HG02571 (cell line): ENCODE data around the gene NPIPA5.
"Not testable (repeated sequence)": the region's sequence is repeated elsewhere in the genome, so short reads cannot be mapped to it uniquely, and the experiment has no call there.

Source experiments
- ATAC-seq: cut with Tn5 transposase; IDR thresholded peaks from one replicate; pipeline ENCODE4 v1.9.1; 2021; ENCODE audit warnings: mild to moderate bottlenecking, moderate library complexity; ENCODE audit not compliant: unreplicated experiment

The NPIPA5 gene

DNA sequence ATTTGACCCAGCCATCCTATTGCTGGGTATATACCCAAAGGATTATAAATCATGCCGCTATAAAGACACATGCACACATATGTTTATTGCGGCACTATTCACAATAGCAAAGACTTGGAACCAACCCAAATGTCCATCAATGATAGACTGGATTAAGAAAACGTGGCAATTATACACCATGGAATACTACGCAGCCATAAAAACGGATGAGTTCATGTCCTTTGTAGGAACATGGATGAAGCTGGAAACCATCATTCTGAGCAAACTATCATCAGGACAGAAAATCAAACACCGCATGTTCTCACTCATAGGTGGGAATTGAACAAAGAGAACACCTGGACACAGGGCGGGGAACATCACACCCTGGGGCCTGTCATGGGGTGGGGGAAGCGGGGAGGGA, 14.9 kb upstream of the NPIPA5 start:
- not testable (repeated sequence) for ATAC-seq

DNA sequence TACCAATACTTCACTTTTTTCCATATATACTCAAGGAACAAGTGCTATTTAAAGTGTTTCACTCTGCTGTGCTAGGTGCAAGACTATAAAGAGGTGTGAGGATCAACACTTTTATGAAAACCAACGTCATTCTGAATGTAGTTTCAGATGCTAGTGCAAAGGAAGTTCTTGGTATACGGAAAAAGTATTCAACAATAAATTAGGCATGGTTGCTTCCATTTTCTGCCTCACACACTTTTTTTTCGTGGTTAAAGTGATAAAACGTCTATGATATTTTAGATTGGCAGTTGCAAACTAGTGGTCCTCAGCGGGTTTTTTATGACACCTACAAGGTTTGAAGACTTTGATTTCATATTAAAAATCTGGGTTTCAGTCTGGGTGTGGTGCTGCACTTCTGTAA, 11.8 kb upstream of the NPIPA5 start:
- ATAC-seq, result not testable (repeated sequence)

DNA sequence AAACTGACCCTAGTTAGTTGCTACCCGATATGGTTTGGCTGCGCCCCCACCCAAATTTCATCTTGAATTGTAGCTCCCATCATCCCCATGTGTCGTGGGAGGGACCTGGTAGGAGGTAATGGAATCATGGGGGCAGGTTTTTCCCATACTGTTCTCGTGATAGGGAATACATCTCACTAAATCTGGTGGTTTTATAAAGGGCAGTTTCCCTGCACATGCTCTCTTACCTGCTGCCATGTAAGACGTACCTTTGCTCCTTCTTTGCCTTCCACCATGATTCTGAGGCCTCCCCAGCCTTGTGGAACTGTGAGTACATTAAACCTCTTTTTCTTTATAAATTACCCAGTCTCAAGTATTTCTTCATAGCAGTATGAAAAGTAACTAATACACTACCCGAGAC, 10.0 kb upstream of the NPIPA5 start:
- not testable (repeated sequence) for ATAC-seq

DNA sequence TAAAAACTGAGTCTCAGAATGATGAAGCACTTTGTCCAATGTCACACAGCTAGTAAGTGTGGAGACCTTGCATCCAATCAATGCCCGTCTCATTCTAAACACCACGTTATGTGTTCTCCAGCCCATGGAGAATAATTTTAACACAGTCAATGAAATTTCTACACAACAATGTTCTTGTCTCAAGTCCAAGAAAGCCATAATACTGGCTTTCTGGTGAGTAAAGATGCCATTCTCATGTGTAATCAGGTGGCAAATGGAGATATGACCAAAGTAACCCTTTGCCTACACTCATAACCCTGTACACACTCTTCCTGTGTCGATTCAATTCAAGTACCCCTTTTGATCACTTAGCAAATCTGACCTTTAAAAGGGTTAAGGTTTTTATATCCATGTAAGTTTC, 4.7 kb upstream of the NPIPA5 start:
- not testable (repeated sequence) for ATAC-seq

DNA sequence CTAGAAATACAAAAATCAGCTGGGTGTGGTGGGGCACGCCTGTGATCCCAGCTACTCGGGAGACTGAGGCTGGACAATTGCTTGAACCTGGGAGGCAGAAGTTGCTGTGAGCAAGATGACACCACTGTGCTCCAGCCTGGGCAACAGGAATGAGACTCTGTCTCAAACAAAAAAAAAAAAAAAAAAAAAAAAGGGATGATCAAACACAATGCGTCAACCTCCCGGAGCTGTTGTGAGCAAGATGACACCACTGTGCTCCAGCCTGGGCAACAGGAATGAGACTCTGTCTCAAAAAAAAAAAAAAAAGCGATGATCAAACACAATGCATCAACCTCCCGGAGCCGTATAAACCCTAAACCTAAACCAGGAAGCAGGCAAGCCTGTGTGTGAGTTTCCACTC, 20.6 kb downstream of the NPIPA5 start:
- not testable (repeated sequence) for ATAC-seq

DNA sequence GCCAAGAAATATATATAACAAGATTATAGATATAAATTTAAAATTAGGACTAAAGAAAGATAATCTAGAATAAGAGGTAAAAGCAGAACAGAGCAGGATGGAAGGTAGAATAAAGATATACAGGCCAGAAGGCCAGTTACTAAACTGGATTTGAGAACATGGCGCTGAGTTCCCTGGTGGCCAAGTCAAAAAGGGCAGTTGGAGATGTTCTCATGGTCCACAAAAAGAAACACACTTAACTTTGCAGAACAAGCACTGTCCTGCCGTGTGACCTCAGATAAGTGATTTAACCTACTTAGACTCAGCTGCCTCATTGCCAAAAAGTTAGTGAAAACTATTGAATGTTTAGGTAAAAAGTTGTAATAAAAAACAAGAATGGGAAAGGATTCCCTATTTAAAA, 23.2 kb downstream of the NPIPA5 start:
- not testable (repeated sequence) for ATAC-seq

DNA sequence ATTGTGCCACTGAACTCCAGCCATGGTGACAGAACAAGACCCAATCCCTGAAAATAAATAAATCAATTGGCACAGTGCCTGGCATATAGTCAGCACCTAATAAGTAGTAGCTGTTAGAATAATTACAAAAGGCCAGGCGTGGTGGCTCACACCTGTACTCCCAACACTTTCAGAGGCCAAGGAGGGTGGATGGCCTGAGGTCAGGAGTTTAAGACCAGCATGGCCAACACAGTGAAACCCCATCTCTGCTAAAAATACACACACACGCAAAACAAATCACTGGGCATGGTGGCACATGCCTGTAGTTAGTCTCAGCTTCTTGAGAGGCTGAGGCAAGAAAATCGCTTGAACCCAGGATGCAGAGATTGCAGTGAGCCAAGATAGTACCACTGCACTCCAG, 25.2 kb downstream of the NPIPA5 start:
- ATAC-seq, result not testable (repeated sequence)

DNA sequence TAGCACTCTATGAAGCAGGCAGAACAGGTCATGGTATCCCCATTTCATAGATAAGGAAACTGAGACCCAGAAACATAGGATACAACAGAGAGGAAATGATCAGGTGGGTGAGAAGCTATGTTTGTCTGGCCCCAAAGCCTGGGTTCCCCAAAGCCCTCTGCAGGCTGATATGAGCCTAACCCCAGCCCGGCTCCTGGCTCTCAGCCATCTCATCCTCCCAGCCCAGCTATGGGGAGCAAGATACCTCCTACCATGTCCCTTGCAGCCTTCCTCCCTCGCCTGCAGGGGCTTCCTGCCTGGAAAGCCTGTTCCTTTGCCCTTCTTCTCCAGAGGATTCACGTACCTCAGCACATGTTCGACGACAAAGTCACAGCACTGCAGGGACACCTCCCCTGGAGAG, 26.3 kb downstream of the NPIPA5 start:
- not testable (repeated sequence) for ATAC-seq

DNA sequence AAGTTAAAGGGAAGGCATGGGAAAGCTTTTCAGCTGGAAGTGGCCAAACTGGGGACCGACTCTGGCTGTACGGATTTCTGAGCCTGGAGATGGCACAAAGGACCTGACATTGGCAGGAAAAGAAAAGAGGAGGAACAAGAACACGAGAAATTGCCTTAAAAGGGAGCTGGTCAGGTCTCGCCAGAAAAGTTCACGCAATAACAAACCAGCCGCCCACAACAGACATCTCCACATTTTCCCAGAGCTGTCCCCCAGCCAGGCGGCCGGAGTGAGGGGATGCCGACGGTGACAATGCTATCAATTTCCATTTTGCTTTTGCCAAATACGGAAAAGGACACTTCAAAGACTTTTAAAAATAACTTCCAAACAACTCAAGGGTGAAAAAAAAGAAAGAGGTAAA, 26.8 kb downstream of the NPIPA5 start:
- not testable (repeated sequence) for ATAC-seq

DNA sequence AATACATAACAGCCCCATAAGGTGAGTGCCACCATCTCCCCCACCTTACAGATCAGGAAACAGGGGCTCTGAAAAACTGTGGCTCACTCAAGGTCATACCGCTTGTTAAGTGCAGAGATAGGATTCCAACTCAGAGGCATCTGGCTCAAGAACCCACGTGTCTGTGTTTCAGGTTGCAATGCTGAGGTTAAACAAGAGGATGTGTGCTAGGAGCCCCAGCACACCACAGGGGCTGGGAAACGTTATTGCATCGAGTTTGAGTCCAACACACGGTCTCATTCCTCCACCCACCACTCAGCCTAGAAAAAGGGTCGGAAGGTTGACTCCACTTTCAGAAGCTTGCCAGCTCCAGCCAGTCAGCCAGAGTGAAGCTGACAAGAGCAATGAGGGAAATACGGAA, 29.4 kb downstream of the NPIPA5 start:
- ATAC-seq, result not testable (repeated sequence)

DNA sequence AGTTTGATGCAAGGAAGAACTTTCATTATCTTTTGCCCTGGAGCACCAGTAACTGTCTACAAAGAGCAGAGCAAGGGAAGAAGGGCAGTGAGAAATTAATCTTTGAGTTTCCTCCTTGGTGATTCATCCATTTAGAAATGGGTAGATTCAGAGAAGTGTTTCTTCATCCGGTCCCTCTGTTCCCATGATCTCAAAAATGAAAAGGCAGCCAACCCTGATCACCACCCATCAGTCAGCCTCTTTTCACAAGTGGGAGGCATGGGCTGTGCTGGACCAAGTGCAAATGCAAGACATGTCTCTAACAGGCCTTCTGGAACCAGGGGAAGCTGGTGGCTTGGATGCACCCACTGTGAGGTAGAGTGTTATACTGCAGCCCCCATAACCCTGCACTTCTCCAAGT, 35.8 kb downstream of the NPIPA5 start:
- not testable (repeated sequence) for ATAC-seq

DNA sequence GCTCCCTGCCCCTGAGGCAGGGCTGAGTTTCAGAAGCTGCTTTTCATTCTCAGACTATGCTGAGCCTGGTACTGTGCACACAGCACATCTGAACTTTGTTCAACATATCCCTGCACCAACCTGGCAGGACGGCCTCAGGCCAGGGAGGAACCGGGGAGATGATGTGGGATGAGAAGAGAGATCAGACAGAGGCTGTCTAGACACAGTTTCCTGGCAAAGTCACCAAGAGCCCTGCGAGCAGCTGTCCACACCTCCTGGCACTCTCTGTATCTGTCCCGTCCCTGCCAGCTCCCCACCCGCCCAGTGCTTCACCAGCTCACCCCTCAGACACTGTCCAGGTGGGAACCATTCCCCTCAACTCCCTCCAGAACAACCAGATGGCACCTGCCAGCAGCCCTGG, 39.1 kb downstream of the NPIPA5 start:
- ATAC-seq, result not testable (repeated sequence)

DNA sequence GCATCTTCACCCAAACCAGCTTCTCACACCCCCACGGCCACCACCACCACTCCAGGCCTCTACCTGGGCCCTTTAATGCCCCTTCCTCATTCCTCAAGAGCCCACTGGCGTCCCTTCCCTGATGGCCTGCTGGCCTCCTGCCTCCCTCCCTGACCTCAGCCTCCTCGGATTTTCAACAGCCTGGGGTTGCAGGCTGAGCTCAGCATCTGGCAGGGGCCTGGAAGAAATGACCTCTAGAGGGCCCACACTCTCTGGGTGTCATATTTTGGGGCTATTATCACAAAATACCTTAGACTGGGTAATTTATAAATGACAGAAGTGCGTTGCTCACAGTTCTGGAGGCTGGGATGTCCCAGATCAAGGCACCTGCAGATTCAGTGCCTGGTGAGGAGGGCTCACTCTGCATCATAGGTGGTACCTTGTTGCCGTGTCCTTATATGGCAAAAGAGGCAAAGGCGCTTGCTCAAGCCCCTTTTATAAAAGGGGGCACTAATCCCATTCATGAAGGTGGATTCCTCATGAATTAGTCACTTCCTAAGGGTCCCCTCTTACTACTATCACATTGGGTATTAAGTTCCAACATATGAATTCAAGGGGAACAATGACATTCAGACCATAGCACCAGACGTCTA, 40.0 kb downstream of the NPIPA5 start:
- ATAC-seq, result not testable (repeated sequence)

DNA sequence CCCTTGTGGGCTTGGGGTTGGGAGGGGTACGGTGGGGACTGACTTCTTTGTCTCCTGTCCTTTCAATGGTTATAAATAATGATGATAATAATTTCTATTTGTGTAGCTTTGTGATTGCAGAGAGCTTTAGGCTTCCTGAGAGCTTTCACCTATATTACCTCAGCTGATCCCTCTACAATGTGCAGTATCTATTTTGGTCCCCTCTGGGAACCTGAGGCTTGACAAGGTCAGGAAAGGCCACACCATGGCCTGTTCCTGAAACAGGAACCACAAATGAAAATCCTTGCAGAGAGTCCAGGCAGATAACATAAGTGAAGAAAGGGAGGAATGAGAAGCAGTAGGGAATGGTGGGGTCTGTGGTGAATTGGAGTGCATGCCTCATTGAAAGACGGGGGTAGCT, 42.5 kb downstream of the NPIPA5 start:
- not testable (repeated sequence) for ATAC-seq

DNA sequence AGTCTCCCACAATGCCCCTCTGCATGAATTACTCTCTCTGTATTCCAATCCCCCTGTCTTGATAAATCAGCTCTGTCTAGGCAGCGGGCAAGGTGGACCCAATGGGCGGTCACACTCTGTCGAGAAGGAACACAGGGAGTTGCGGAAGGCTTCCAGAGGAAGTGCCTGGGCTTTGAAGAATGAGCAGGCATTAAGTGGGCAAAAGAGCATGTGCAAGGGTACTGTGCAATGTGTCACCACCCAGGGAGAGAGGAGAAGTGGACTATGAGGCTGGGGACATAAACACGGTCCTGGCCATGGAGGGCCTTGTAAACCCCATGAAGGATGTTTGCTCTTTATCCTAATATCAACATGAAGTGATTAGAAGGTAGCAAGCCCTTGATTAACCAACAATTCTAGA, 44.1 kb downstream of the NPIPA5 start:
- not testable (repeated sequence) for ATAC-seq

DNA sequence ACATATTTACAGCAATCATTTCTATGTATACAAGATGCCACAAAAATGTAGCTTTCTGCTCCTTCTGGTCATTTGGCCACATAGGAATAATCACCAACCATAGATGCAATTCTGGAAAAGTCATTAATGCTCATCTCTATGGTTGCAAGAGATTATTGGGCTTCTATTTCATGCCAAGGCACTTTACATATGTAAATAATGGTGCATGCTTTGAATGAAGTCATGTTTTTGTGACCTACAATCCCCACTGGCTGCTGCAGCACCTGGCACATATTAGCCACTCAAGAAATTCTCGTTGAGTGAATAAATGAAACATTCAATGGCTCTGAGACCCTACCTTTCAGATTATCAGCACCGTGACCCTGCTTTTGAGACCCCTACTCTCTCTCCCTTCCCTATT, 47.1 kb downstream of the NPIPA5 start:
- not testable (repeated sequence) for ATAC-seq

DNA sequence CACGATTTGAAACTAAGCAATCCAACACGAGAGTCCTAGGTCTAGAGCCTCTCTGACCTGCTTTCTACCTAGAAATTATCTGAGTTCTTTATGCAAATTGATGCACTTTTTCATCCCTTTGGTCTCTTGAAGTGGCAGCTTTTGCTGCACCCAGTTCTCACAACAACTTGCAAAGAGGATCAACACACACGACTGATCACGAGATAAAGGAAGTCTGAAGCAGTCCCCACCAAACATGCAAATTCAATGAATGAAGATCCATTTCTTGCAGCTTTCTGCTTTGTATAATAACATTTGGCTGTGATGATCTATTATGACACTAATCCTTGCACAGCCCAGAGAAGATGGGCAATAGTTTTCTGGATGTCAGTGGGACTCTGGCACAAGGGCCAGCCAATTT, 53.1 kb downstream of the NPIPA5 start:
- not testable (repeated sequence) for ATAC-seq

DNA sequence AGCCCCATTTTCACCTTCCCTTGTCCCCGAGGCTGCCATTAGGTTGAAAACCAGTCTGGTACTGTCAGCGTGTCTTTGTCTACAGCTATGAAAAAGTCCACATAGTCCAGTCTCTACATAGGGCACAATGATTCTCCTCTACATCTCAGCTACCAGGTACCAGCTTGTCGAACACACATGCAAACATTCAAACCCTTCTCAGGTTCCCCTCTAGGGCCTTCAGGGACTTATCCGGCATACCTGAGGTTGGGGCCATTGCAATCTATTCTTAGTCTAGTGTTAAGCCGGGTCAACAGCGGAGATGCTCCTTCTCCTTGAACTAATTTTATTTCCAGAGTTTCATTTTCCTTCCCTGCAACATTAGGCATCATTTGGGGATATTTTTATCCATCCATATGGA, 54.7 kb downstream of the NPIPA5 start:
- ATAC-seq, result not testable (repeated sequence)

DNA sequence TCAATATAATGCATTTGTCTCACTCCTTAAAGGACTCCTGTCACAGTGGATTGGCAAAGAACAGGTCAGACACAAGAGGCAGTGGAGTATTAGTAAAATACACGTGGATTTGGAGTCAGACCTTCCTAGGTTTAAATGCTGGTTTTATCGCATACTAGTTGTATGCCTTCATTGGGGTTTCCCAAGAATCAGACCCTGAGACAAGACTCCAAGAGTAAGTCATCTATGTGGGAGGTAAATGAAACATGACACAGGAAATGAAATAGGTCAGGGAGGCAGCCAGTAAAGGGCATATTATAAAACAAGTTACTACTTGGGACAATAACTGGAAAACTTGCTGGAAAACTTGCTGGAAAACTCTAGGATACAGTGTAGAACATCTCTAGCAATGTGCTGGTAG, 56.9 kb downstream of the NPIPA5 start:
- not testable (repeated sequence) for ATAC-seq

DNA sequence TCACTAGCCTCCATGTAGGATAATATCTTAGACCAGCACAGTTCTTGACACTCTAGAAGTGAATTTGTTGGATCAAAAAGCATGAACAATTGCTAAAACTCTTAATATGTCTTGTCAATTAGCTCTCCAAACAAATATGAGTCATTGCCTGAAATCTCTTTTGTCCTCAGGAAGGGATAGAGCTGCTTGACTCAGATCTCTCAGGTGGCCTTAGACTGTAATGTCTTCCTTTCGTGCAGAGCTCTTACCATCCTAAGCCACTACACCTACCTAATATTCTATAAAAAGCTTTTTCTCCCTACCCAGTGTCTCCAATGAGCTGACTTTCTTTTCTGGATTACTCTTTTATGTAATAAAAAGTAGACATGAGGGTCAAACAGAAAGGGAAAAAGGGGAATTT, 63.5 kb downstream of the NPIPA5 start:
- not testable (repeated sequence) for ATAC-seq
